Chondrocyte (in vitro differentiated cells): ENCODE results near the gene TRIM2. TPM values are rescaled to one million over a fixed set of nuclear protein-coding genes. Genes with fewer than 3 reads are reported as not detected.

Experiments
- DNase-seq: peaks from one replicate; pipeline ENCODE4 v3.0.0; 2021; ENCODE audit warnings: mixed read lengths, low spot score
- H3K27ac Mint-ChIP-seq: one replicate; pipeline ENCODE4 v1.8.0; 2021; ENCODE audit warnings: mild to moderate bottlenecking, moderate library complexity, mixed read lengths; ENCODE audit not compliant: unreplicated experiment
- H3K27me3 Mint-ChIP-seq: 2 replicates; pipeline ENCODE4 v1.8.0; 2021; ENCODE audit warnings: low read depth, mixed read lengths
- H3K36me3 Mint-ChIP-seq: 2 replicates; pipeline ENCODE4 v1.8.0; 2021; ENCODE audit warnings: low read depth, mixed read lengths
- H3K4me1 Mint-ChIP-seq: 2 replicates; pipeline ENCODE4 v1.8.0; 2021; ENCODE audit warnings: low read depth, mild to moderate bottlenecking, mixed read lengths
- H3K4me3 Mint-ChIP-seq: one replicate; pipeline ENCODE4 v1.8.0; 2021; ENCODE audit warnings: mild to moderate bottlenecking, moderate library complexity, mixed read lengths; ENCODE audit not compliant: unreplicated experiment
- H3K9me3 Mint-ChIP-seq: 2 replicates; pipeline ENCODE4 v1.8.0; 2021; ENCODE audit warnings: low read depth, mixed read lengths
- CTCF ChIP-seq: fragments of 200-600 bp; sonication (generic); IDR thresholded peaks from 2 replicates; pipeline ENCODE4 v1.5.0; 2021; ENCODE audit warnings: antibody characterized with exemption, mild to moderate bottlenecking, moderate library complexity
- total RNA-seq: library from RNA; stranded (reverse); gene quantifications from 3 replicates; pipeline ENCODE4 v1.2.1, GENCODE V29; 2021

Gene TRIM2
- total RNA-seq, 1 donor from 2014 or later, result 18.2 TPM

DNA sequence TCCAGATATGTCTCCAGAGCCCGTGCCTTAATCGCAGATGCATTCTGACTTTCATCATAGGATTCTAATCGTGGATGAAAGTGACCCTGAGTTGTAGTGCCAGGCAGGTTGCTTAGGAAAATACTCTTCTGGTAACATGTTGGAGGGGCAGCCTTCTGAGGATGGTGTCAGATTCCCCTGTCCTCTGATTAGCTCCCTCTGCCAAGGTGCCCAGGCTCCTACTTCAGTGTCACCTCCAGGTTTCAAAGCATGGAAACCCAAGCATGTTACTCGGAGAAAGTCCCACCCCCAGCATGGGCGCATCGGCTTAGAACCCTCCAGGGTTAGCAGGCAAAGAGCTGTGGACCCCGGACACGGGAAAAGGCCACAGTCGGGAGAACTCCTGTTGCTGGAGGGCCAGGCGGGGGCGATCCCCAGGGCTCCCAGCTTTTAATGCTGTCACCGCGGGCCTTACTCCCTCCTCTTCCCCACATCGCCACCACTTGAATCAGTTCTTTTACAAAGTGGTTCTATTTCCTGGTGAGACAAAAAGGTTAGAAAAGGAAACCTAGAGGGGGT, 44.5 kb downstream of the TRIM2 start:
- DNase-seq, result no peak
- Mint-ChIP-seq H3K36me3 (no peaks in the 10 kb centered on the region), H3K4me1 (peaks cover 13% of the 10 kb centered on the region), H3K27ac (peak overlapping the region; percentile 94), H3K9me3 (no peaks in the 10 kb centered on the region), H3K27me3 (no peaks in the 10 kb centered on the region), H3K4me3 (peak overlapping the region; percentile 92)
- no peak for TF ChIP-seq CTCF

- Mint-ChIP-seq H3K27ac (peak overlapping the region; percentile 94), H3K36me3 (no peaks in the 10 kb centered on the region), H3K27me3 (no peaks in the 10 kb centered on the region), H3K4me1 (peaks cover 13% of the 10 kb centered on the region), H3K4me3 (peak overlapping the region; percentile 92), H3K9me3 (no peaks in the 10 kb centered on the region)
- DNase-seq, result no peak
- TF ChIP-seq CTCF, result no peak
Observed at GRCh38 chr4:153249199-153250041, 45.2 kb downstream of the TRIM2 start.

DNA sequence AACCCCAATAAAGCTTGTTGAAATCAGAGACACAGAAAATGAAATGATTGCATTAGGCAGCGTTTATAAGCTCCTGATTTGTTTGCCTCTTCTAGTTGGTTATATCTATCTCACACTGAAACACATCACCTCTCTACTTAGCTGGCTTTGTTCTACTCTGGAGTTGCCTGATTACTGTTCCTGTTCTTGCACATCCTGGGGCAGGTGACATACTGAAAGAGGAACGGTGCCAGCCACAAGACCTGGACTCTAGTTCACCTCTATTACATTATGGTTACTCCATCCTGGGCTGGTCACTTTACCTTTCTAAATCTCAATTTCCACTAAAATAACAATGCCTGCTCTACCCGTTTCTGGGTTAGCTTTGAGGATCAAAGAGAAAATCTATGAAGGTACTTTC, 47.9 kb downstream of the TRIM2 start:
- DNase-seq, result no peak
- Mint-ChIP-seq H3K9me3 (no peaks in the 10 kb centered on the region), H3K36me3 (no peaks in the 10 kb centered on the region), H3K27me3 (no peaks in the 10 kb centered on the region), H3K4me3 (no peak overlapping the region), H3K4me1 (peaks cover 13% of the 10 kb centered on the region), H3K27ac (no peak overlapping the region)
- TF ChIP-seq CTCF, result no peak

GRCh38 chr4:153255233-153255632, 51.0 kb downstream of the TRIM2 start:
- H3K27me3 Mint-ChIP-seq, result no peaks in the 10 kb centered on the region
- H3K36me3 Mint-ChIP-seq, result no peaks in the 10 kb centered on the region
- H3K4me1 Mint-ChIP-seq, result no peaks in the 10 kb centered on the region
- H3K4me3 Mint-ChIP-seq, result no peak overlapping the region
- no peak for TF ChIP-seq CTCF
- no peak overlapping the region for H3K27ac Mint-ChIP-seq
- H3K9me3 Mint-ChIP-seq, result no peaks in the 10 kb centered on the region
- no peak for DNase-seq

GRCh38 chr4:153257151-153257620, 52.9 kb downstream of the TRIM2 start:
- TF ChIP-seq CTCF, result no peak
- Mint-ChIP-seq H3K36me3 (peaks cover 3% of the 10 kb centered on the region), H3K9me3 (peaks cover 7% of the 10 kb centered on the region), H3K4me1 (no peaks in the 10 kb centered on the region), H3K27ac (no peak overlapping the region), H3K4me3 (no peak overlapping the region), H3K27me3 (no peaks in the 10 kb centered on the region)
- no peak for DNase-seq
